ENCODE measurements around the gene CEP63.
"Not testable (repeated sequence)": the region's sequence is repeated elsewhere in the genome, so short reads cannot be mapped to it uniquely, and the experiment has no call there.

Gene CEP63

GRCh38 chr3:134543113-134543512 lies 57.3 kb downstream of the CEP63 start:
- H3K27ac ChIP-seq (ENCODE audit: low read depth, low read length, severe bottlenecking), result no peak overlapping the region
- H3K36me3 ChIP-seq (ENCODE audit: control insufficient read depth, insufficient read depth, low read length), result peaks cover 18% of the 10 kb centered on the region
- H3K4me1 ChIP-seq (ENCODE audit: control insufficient read depth, insufficient read depth, low read length, poor library complexity, severe bottlenecking), result no peaks in the 10 kb centered on the region
- no peak overlapping the region for H3K4me3 ChIP-seq (ENCODE audit: extremely low read depth, insufficient read depth, low read length, poor library complexity, severe bottlenecking)
- no peaks in the 10 kb centered on the region for H3K9me3 ChIP-seq (ENCODE audit: control insufficient read depth, low read length)
- 83 to 100% methylated on average over 2 of the region's 3 CpGs for WGBS, 2 experiments (ENCODE audit: insufficient coverage in 2 of 2)

GRCh38 chr3:134544316-134544715 lies 58.5 kb downstream of the CEP63 start:
- Histone ChIP-seq H3K27ac (ENCODE audit: low read depth, low read length, severe bottlenecking) (no peak overlapping the region), H3K9me3 (ENCODE audit: control insufficient read depth, low read length) (no peaks in the 10 kb centered on the region), H3K4me1 (ENCODE audit: control insufficient read depth, insufficient read depth, low read length, poor library complexity, severe bottlenecking) (no peaks in the 10 kb centered on the region), H3K4me3 (ENCODE audit: extremely low read depth, insufficient read depth, low read length, poor library complexity, severe bottlenecking) (no peak overlapping the region), H3K36me3 (ENCODE audit: control insufficient read depth, insufficient read depth, low read length) (peaks cover 22% of the 10 kb centered on the region)
- 100% methylated on average over 1 of the region's 2 CpGs; no CpG with 5 or more reads in 1 of the 2 experiments for WGBS, 2 experiments (ENCODE audit: insufficient coverage in 2 of 2)

DNA sequence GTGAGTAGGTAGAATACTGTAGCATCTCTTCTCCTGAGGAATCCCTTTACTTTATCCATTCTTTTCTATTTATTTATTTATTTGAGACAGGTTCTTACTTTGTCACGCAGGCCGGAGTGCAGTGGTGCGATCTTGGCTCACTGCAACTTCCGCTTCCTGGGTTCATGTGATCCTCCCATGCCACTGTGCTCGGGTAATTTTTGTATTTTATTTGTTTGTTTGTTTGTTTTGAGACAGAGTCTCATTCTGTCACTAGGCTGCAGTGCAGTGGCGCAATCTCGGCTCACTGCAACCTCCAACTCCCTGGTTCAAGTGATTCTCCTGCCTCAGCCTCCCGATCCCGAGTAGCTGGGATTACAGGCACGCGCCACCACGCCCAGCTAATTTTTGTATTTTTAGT lies 58.9 kb downstream of the CEP63 start:
- H3K36me3 ChIP-seq (ENCODE audit: control insufficient read depth, insufficient read depth, low read length), result peaks cover 23% of the 10 kb centered on the region
- H3K4me1 ChIP-seq (ENCODE audit: control insufficient read depth, insufficient read depth, low read length, poor library complexity, severe bottlenecking); H3K9me3 ChIP-seq (ENCODE audit: control insufficient read depth, low read length); H3K4me3 ChIP-seq (ENCODE audit: extremely low read depth, insufficient read depth, low read length, poor library complexity, severe bottlenecking); H3K27ac ChIP-seq (ENCODE audit: low read depth, low read length, severe bottlenecking): not testable (repeated sequence)
- WGBS, 2 experiments (ENCODE audit: insufficient coverage in 2 of 2), result 82 to 88% methylated on average over 6 to 9 of the region's 12 CpGs

GRCh38 chr3:134545818-134546217 lies 60.0 kb downstream of the CEP63 start:
- no peak overlapping the region for H3K27ac ChIP-seq (ENCODE audit: low read depth, low read length, severe bottlenecking)
- WGBS, 2 experiments (ENCODE audit: insufficient coverage in 2 of 2), result no CpG with 5 or more reads among the region's 2 CpGs
- no peak overlapping the region for H3K4me3 ChIP-seq (ENCODE audit: extremely low read depth, insufficient read depth, low read length, poor library complexity, severe bottlenecking)
- H3K36me3 ChIP-seq (ENCODE audit: control insufficient read depth, insufficient read depth, low read length), result peaks cover 33% of the 10 kb centered on the region
- no peaks in the 10 kb centered on the region for H3K4me1 ChIP-seq (ENCODE audit: control insufficient read depth, insufficient read depth, low read length, poor library complexity, severe bottlenecking)
- no peaks in the 10 kb centered on the region for H3K9me3 ChIP-seq (ENCODE audit: control insufficient read depth, low read length)

DNA sequence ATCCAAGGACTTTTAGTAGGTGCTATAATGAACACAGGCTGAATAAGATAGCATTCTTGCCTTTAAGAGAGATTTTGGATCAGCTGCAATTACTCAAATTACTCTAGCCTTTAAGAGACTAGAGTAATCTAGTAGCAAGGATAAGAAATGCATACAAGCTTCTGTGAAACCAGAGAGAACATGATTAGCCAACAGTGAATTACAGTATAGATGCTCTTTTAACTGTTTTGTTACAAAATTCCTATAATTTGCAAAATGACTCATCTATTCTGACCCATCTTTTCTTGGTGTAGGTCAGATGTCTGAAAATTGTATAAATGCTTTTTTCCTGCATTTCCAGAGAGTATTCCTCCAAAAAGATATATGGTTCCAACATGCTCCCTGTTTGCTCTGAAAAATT lies 66.9 kb downstream of the CEP63 start:
- Histone ChIP-seq H3K4me3 (ENCODE audit: extremely low read depth, insufficient read depth, low read length, poor library complexity, severe bottlenecking) (no peak overlapping the region), H3K4me1 (ENCODE audit: control insufficient read depth, insufficient read depth, low read length, poor library complexity, severe bottlenecking) (no peaks in the 10 kb centered on the region), H3K27ac (ENCODE audit: low read depth, low read length, severe bottlenecking) (no peak overlapping the region), H3K9me3 (ENCODE audit: control insufficient read depth, low read length) (no peaks in the 10 kb centered on the region), H3K36me3 (ENCODE audit: control insufficient read depth, insufficient read depth, low read length) (peaks cover 37% of the 10 kb centered on the region)

DNA sequence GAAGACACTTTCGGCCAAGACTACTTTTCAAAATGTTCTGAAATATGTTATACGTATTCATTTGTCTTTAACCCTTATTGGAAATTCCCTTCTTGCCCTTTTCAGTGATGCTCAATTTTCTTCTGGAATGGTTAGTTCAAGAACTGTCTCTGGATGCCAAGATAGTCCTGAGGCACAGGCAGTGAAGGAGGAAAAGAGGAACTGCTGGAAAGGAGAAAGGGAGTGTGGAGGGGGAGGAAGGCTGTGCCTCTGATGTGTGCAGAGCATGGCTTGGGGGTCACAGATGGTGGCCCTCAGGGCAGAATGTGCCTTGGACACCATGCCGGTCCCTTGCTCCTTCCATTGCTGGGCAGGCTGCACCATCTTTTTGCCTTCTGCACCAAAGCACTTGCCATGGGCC lies 73.7 kb downstream of the CEP63 start:
- Histone ChIP-seq H3K9me3 (ENCODE audit: control insufficient read depth, low read length) (no peaks in the 10 kb centered on the region), H3K27ac (ENCODE audit: low read depth, low read length, severe bottlenecking) (no peak overlapping the region), H3K36me3 (ENCODE audit: control insufficient read depth, insufficient read depth, low read length) (peaks cover 10% of the 10 kb centered on the region), H3K4me3 (ENCODE audit: extremely low read depth, insufficient read depth, low read length, poor library complexity, severe bottlenecking) (no peak overlapping the region), H3K4me1 (ENCODE audit: control insufficient read depth, insufficient read depth, low read length, poor library complexity, severe bottlenecking) (no peaks in the 10 kb centered on the region)
- 86 to 100% methylated on average over 1 to 3 of the region's 3 CpGs for WGBS, 2 experiments (ENCODE audit: insufficient coverage in 2 of 2)

GRCh38 chr3:134562055-134562454 lies 76.2 kb downstream of the CEP63 start:
- H3K36me3 ChIP-seq (ENCODE audit: control insufficient read depth, insufficient read depth, low read length), result peaks cover 6% of the 10 kb centered on the region
- 97 to 99% methylated on average over 3 to 4 of the region's 4 CpGs for WGBS, 2 experiments (ENCODE audit: insufficient coverage in 2 of 2)
- no peaks in the 10 kb centered on the region for H3K9me3 ChIP-seq (ENCODE audit: control insufficient read depth, low read length)
- H3K27ac ChIP-seq (ENCODE audit: low read depth, low read length, severe bottlenecking), result no peak overlapping the region
- H3K4me3 ChIP-seq (ENCODE audit: extremely low read depth, insufficient read depth, low read length, poor library complexity, severe bottlenecking), result no peak overlapping the region
- H3K4me1 ChIP-seq (ENCODE audit: control insufficient read depth, insufficient read depth, low read length, poor library complexity, severe bottlenecking), result no peaks in the 10 kb centered on the region

DNA sequence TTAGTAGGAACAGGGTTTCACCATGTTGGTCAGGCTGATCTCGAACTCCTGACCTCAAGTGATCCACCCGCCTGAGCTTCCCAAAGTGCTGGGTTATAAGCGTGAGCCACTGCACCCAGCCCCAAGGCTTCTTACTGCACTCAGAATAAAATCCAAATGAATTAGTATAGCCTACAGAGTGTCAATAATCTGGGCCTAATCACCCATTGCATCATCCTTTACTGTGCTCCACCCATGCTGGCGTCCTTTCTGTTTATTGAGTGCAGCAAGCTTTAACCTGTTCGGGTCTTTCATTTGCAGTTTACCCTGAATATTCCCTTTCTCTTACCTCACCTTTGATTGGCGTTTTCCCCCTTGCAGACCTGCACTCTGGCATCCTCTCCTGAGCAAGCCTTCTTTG lies 77.7 kb downstream of the CEP63 start:
- Histone ChIP-seq H3K9me3 (ENCODE audit: control insufficient read depth, low read length) (peaks cover 5% of the 10 kb centered on the region), H3K4me3 (ENCODE audit: extremely low read depth, insufficient read depth, low read length, poor library complexity, severe bottlenecking) (no peak overlapping the region), H3K36me3 (ENCODE audit: control insufficient read depth, insufficient read depth, low read length) (peaks cover 6% of the 10 kb centered on the region), H3K4me1 (ENCODE audit: control insufficient read depth, insufficient read depth, low read length, poor library complexity, severe bottlenecking) (no peaks in the 10 kb centered on the region), H3K27ac (ENCODE audit: low read depth, low read length, severe bottlenecking) (no peak overlapping the region)
- 90 to 95% methylated on average over 6 of the region's 6 CpGs for WGBS, 2 experiments (ENCODE audit: insufficient coverage in 2 of 2)

- no peaks in the 10 kb centered on the region for H3K4me1 ChIP-seq (ENCODE audit: control insufficient read depth, insufficient read depth, low read length, poor library complexity, severe bottlenecking)
These were observed 79.1 kb downstream of the CEP63 start for GRCh38 chr3:134564991-134565390.

GRCh38 chr3:134567605-134568004 lies 81.7 kb downstream of the CEP63 start:
- Histone ChIP-seq H3K27ac (ENCODE audit: low read depth, low read length, severe bottlenecking) (no peak overlapping the region), H3K4me1 (ENCODE audit: control insufficient read depth, insufficient read depth, low read length, poor library complexity, severe bottlenecking) (no peaks in the 10 kb centered on the region), H3K4me3 (ENCODE audit: extremely low read depth, insufficient read depth, low read length, poor library complexity, severe bottlenecking) (no peak overlapping the region), H3K9me3 (ENCODE audit: control insufficient read depth, low read length) (peaks cover 11% of the 10 kb centered on the region), H3K36me3 (ENCODE audit: control insufficient read depth, insufficient read depth, low read length) (no peaks in the 10 kb centered on the region)
- WGBS, 2 experiments (ENCODE audit: insufficient coverage in 2 of 2), result 84 to 88% methylated on average over 3 to 4 of the region's 4 CpGs

More at GRCh38 chr3:134564991-134565390, 79.1 kb downstream of the CEP63 start:
- Histone ChIP-seq H3K9me3 (ENCODE audit: control insufficient read depth, low read length) (peaks cover 11% of the 10 kb centered on the region), H3K4me3 (ENCODE audit: extremely low read depth, insufficient read depth, low read length, poor library complexity, severe bottlenecking) (no peak overlapping the region), H3K36me3 (ENCODE audit: control insufficient read depth, insufficient read depth, low read length) (peaks cover under 1% of the 10 kb centered on the region), H3K27ac (ENCODE audit: low read depth, low read length, severe bottlenecking) (no peak overlapping the region)
- 88 to 100% methylated on average over 1 of the region's 2 CpGs for WGBS, 2 experiments (ENCODE audit: insufficient coverage in 2 of 2)

DNA sequence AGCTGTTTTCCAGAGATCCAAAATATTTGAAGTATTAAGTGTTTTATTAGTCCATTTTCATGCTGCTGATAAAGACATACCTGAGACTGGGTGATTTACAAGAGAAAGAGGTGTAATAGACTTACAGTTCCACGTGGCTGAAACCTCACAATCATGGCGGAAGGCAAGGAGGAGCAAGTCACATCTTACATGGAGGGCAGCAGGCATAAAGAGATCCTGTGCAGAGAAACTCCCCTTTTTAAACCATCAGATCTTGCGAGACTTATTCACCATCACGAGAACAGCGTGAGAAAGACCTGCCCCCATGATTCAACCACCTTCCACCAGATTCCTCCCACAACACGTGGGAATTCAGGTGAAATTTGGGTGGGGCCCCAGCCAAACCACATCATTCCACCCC lies 82.9 kb downstream of the CEP63 start:
- no peak overlapping the region for H3K4me3 ChIP-seq (ENCODE audit: extremely low read depth, insufficient read depth, low read length, poor library complexity, severe bottlenecking)
- H3K4me1 ChIP-seq (ENCODE audit: control insufficient read depth, insufficient read depth, low read length, poor library complexity, severe bottlenecking), result no peaks in the 10 kb centered on the region
- H3K9me3 ChIP-seq (ENCODE audit: control insufficient read depth, low read length), result peaks cover 11% of the 10 kb centered on the region
- no peaks in the 10 kb centered on the region for H3K36me3 ChIP-seq (ENCODE audit: control insufficient read depth, insufficient read depth, low read length)
- 69% methylated on average over 4 to 6 of the region's 6 CpGs for WGBS, 2 experiments (ENCODE audit: insufficient coverage in 2 of 2)
- H3K27ac ChIP-seq (ENCODE audit: low read depth, low read length, severe bottlenecking), result no peak overlapping the region
